ENCODE measurements around the gene RAB5A.

GRCh38 chr3:19931767-19932188, 15.1 kb upstream of the RAB5A start:
- TF ChIP-seq, protein P1, sequence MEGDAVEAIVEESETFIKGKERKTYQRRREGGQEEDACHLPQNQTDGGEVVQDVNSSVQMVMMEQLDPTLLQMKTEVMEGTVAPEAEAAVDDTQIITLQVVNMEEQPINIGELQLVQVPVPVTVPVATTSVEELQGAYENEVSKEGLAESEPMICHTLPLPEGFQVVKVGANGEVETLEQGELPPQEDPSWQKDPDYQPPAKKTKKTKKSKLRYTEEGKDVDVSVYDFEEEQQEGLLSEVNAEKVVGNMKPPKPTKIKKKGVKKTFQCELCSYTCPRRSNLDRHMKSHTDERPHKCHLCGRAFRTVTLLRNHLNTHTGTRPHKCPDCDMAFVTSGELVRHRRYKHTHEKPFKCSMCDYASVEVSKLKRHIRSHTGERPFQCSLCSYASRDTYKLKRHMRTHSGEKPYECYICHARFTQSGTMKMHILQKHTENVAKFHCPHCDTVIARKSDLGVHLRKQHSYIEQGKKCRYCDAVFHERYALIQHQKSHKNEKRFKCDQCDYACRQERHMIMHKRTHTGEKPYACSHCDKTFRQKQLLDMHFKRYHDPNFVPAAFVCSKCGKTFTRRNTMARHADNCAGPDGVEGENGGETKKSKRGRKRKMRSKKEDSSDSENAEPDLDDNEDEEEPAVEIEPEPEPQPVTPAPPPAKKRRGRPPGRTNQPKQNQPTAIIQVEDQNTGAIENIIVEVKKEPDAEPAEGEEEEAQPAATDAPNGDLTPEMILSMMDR (conservative IDR thresholded peaks at IDR 0.05; ENCODE audit: low read depth, low read length) = no peak
- TF ChIP-seq RCOR1 (IDR thresholded peaks at IDR 0.05; ENCODE audit: insufficient replicate concordance, low read length) (no peak), RAD21 (IDR thresholded peaks at IDR 0.05; ENCODE audit: low read length) (no peak), POLR2A (IDR thresholded peaks at IDR 0.05; ENCODE audit: low read depth, low read length) (no peak), MAFK (IDR thresholded peaks at IDR 0.05; ENCODE audit: low read depth, low read length) (no peak), RFX5 (IDR thresholded peaks at IDR 0.05; ENCODE audit: low read depth, low read length) (no peak), BHLHE40 (IDR thresholded peaks at IDR 0.05; ENCODE audit: low read depth, low read length) (no peak), NFE2L2 (IDR thresholded peaks at IDR 0.05; ENCODE audit: low read depth, low read length) (peak; percentile 36; the same call in 1 of the 2 replicates), MAZ (IDR thresholded peaks at IDR 0.05; ENCODE audit: borderline replicate concordance, low read depth, low read length) (no peak), FOS (IDR thresholded peaks at IDR 0.05; ENCODE audit: low read depth, low read length) (no peak)
- TF ChIP-seq, protein P2, sequence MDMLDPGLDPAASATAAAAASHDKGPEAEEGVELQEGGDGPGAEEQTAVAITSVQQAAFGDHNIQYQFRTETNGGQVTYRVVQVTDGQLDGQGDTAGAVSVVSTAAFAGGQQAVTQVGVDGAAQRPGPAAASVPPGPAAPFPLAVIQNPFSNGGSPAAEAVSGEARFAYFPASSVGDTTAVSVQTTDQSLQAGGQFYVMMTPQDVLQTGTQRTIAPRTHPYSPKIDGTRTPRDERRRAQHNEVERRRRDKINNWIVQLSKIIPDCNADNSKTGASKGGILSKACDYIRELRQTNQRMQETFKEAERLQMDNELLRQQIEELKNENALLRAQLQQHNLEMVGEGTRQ (IDR thresholded peaks at IDR 0.05; ENCODE audit: low read depth, low read length) = no peak

Data from IMR-90 (cell line).